Measurements from ENCODE around the gene IRGQ. TPM values are rescaled to one million over a fixed set of nuclear protein-coding genes. Genes with fewer than 3 reads are reported as not detected.

The IRGQ gene
- total and polyA plus RNA-seq, 12 donors = 7.0 to 57.9 (median 21.5) TPM

DNA sequence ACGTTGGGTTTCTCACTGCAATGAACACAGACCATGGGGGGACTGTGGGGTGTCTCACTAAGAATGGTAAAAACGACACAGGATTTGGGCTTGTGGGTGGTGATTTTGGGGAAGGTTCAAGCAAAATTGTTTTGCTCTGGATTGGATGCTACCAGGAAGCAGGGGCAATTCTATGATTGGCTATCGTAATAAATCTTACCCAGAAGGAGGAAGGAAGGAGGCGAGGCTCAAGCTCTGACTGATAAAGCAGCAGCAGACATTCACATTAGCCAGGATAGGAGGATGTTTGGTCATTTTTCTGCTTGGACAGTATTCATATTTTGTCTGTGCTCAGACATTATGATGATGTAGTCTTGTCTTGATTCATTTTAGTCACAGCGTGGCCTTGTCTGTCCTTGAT is 1.9 kb upstream of the IRGQ start:
- peaks cover 0 to 30% of the 10 kb centered on the region in 2 donors for H3K36me3 ChIP-seq (replicated peaks in 1 of 2)
- 14 to 35% (median 18%) methylated on average over 5 of the region's 5 CpGs for WGBS, 4 donors
- H3K27me3 ChIP-seq = no peaks in the 10 kb centered on the region
- no peak overlapping the region for H3K4me3 ChIP-seq
- peak in 1 of 2 donors; percentile 29 for TF ChIP-seq POLR2A (IDR thresholded peaks at IDR 0.05)
- TF ChIP-seq, protein P1, sequence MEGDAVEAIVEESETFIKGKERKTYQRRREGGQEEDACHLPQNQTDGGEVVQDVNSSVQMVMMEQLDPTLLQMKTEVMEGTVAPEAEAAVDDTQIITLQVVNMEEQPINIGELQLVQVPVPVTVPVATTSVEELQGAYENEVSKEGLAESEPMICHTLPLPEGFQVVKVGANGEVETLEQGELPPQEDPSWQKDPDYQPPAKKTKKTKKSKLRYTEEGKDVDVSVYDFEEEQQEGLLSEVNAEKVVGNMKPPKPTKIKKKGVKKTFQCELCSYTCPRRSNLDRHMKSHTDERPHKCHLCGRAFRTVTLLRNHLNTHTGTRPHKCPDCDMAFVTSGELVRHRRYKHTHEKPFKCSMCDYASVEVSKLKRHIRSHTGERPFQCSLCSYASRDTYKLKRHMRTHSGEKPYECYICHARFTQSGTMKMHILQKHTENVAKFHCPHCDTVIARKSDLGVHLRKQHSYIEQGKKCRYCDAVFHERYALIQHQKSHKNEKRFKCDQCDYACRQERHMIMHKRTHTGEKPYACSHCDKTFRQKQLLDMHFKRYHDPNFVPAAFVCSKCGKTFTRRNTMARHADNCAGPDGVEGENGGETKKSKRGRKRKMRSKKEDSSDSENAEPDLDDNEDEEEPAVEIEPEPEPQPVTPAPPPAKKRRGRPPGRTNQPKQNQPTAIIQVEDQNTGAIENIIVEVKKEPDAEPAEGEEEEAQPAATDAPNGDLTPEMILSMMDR (IDR thresholded peaks at IDR 0.05) = no peak
- H3K27ac ChIP-seq = peak overlapping the region in 4 of 5 donors; percentile 95 to 97 (median 96)
- intact Hi-C loops (cut with DNase I) = loop anchor here in 1 of 2 donors (10.0 kb wide), 1 partner anchor 57 kb away; no protein-coding TSS in a partner anchor
- H3K4me1 ChIP-seq (replicated peaks in 1 of 2) = peaks cover 20 to 30% of the 10 kb centered on the region in 2 donors
- H3K9me3 ChIP-seq (replicated peaks in 1 of 3) = no peaks in the 10 kb centered on the region
- no peak for DNase-seq

DNA sequence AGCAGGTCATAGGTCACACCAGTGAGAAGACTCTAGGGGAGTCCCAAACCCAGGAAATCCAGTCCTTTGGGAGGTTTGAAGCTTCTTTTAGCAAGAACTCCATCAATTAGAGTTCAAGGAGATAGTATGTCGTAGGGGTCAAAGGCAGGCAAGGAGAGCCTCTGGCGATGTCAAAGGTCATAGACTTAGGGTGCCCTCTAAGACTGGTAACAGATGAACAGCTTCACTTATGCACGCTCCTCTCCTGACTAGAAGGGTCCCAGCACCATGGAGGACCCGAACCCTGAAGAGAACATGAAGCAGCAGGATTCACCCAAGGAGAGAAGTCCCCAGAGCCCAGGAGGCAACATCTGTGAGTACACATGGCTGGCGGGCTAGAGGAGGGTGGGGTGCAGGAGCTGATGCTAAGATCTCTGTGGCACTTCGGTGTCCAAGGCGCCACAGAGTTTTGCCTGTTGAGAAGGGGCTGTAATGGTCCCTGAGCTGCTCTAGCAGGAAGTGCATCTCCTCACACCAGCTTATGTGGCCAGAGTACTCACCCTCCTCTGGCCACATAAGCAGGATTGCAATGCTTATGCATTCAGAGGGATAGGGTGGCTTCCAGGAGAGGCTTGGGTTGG is 1.0 kb upstream of the IRGQ start:
- no peaks in the 10 kb centered on the region for H3K9me3 ChIP-seq (replicated peaks in 1 of 3)
- peaks cover 0 to 34% of the 10 kb centered on the region in 2 donors for H3K36me3 ChIP-seq (replicated peaks in 1 of 2)
- H3K27me3 ChIP-seq = no peaks in the 10 kb centered on the region
- 14 to 25% (median 24%) methylated on average over 6 to 7 of the region's 7 CpGs for WGBS, 4 donors
- H3K4me3 ChIP-seq = peak overlapping the region; percentile 14 to 57 (median 40)
- H3K4me1 ChIP-seq (replicated peaks in 1 of 2) = peaks cover 20 to 30% of the 10 kb centered on the region in 2 donors
- H3K27ac ChIP-seq = peak overlapping the region; percentile 92 to 97 (median 95)
- intact Hi-C loops (cut with DNase I) = loop anchor here in 1 of 2 donors (10.0 kb wide), 1 partner anchor 58 kb away; no protein-coding TSS in a partner anchor
- no peak for TF ChIP-seq POLR2A (IDR thresholded peaks at IDR 0.05)
- TF ChIP-seq, protein P1 (IDR thresholded peaks at IDR 0.05) = no peak
- DNase-seq = peak in 1 of 7 donors; percentile 38

DNA sequence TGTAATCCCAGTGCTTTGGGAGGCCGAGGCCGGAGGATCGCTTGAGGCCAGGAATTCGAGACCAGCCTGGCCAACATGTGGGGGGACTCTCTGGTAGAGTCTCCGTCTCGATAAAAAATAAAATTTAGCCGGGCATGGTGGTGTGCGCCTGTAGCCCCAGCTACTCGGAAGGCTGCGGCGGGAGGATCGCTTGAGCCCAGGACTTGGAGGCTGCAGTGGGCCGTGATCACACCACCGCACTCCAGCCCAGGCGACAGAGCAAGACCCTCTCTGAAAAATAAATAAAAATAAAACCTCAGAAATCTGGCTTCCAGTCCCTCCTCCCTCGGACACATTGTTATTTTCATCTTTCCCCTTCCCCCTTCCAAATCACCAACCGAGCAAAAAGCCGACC is 332 bp downstream of the IRGQ start:
- Histone ChIP-seq H3K36me3 (replicated peaks in 1 of 2) (peaks cover 0 to 44% of the 10 kb centered on the region in 2 donors), H3K27ac (peak overlapping the region; percentile 78 to 96 (median 91))
- no peak for DNase-seq

More for the DNA sequence above, 332 bp downstream of the IRGQ start:
- H3K9me3 ChIP-seq (replicated peaks in 1 of 3) = no peaks in the 10 kb centered on the region
- intact Hi-C loops (cut with DNase I) = loop anchor here in 1 of 2 donors (10.0 kb wide), 1 partner anchor 59 kb away; no protein-coding TSS in a partner anchor
- TF ChIP-seq, protein P1 (IDR thresholded peaks at IDR 0.05) = no peak
- no peak for TF ChIP-seq POLR2A (IDR thresholded peaks at IDR 0.05)
- H3K4me1 ChIP-seq (replicated peaks in 1 of 2) = peaks cover 20 to 30% of the 10 kb centered on the region in 2 donors
- 1 to 3% (median 1%) methylated on average over 11 to 18 of the region's 18 CpGs for WGBS, 4 donors
- no peaks in the 10 kb centered on the region for H3K27me3 ChIP-seq
- H3K4me3 ChIP-seq = peak overlapping the region in 3 of 4 donors; percentile 47 to 65 (median 53)
